ENCODE data around the gene SH3BP5L.

DNA sequence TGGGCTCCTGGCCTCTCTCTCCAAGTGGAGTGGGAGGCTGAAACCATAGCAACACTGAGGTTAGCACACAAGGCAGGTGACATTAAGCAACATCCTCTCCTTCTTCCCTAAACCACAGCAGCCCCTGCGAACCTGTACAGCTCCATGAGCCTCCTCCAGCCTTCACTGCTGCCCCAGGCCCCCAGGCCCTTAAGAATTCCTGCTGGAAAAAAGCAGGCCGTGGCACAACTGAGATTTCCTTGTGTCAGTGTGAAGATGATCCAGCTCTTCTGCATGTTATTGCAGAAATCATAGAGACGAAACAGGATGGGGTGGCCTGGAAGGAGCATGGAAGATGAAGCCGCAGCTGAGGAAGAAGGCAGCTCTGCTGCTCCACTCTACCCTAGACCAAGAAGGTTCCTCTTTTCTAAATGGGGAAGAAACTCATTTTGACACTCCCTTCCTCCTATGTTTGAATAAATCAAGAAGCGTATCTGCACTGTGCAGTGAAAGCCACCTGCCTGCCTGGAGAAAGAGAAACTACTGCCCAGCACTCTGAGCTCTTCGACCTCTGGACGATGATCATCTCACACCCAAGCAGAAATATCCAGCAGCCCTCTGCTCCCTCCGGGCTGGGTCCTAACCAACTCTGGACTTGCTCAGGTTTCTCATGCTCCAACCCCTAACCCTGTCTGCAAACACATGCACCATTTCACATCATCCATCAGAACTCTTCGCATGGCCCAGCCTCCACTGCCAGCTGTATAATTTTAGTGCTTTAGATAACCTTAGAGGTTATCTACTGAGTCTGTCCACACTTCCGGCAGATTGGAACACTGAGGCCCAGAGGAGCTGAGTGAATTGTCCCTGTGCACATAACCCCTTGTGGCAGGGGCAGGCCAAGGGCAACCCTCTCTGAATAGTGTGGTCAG, 20.7 kb downstream of the SH3BP5L start:
- TF ChIP-seq, protein P1, sequence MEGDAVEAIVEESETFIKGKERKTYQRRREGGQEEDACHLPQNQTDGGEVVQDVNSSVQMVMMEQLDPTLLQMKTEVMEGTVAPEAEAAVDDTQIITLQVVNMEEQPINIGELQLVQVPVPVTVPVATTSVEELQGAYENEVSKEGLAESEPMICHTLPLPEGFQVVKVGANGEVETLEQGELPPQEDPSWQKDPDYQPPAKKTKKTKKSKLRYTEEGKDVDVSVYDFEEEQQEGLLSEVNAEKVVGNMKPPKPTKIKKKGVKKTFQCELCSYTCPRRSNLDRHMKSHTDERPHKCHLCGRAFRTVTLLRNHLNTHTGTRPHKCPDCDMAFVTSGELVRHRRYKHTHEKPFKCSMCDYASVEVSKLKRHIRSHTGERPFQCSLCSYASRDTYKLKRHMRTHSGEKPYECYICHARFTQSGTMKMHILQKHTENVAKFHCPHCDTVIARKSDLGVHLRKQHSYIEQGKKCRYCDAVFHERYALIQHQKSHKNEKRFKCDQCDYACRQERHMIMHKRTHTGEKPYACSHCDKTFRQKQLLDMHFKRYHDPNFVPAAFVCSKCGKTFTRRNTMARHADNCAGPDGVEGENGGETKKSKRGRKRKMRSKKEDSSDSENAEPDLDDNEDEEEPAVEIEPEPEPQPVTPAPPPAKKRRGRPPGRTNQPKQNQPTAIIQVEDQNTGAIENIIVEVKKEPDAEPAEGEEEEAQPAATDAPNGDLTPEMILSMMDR (IDR thresholded peaks at IDR 0.05), result no peak
- TF ChIP-seq POLR2A (IDR thresholded peaks at IDR 0.05) (no peak), POLR2AphosphoS5 (IDR thresholded peaks at IDR 0.05) (no peak)

Data from suprapubic skin (tissue), 4 donors.